CD14-positive monocyte (primary cell): ENCODE data around the gene PLBD1. TPM values are rescaled to one million over a fixed set of nuclear protein-coding genes. Genes with fewer than 3 reads are reported as not detected.
A peak's percentile ranks its signal among the peaks of the same experiment; 100 is the strongest.

ENCODE experiments used
- DNase-seq, 3 donors: peaks; one replicate each; pipeline ENCODE4 v3.0.0-alpha.2; 2011 to 2022
- H2AFZ ChIP-seq: 2 replicates; pipeline ENCODE4 v1.6.0; 2012; ENCODE audit warnings: mild to moderate bottlenecking, low read depth, low read length, inconsistent platforms; ENCODE audit not compliant: insufficient read depth, poor library complexity, severe bottlenecking
- H3K27ac ChIP-seq, 2 donors: 1 replicate in 1 of 2; 2 replicates in 1 of 2; pipeline ENCODE4 v1.5.1; 2012 to 2013; ENCODE audit warnings: low read length in 2 of 2, control low read depth in 1 of 2, inconsistent platforms in 1 of 2, low read depth in 1 of 2, mild to moderate bottlenecking in 1 of 2
- H3K27me3 ChIP-seq, 2 donors: one replicate each; pipeline versions ENCODE4 v1.6.0 to v1.6.1; 2011 to 2013; ENCODE audit warnings: low read length in 2 of 2; ENCODE audit not compliant: control insufficient read depth in 2 of 2, insufficient read depth in 2 of 2
- H3K36me3 ChIP-seq, 2 donors: replicated peaks in 1 of 2; 1 replicate in 1 of 2; 2 replicates in 1 of 2; pipeline versions ENCODE4 v1.5.1 to v1.6.1; 2012 to 2013; ENCODE audit warnings: low read length in 2 of 2, control low read depth in 1 of 2, inconsistent platforms in 1 of 2, mild to moderate bottlenecking in 1 of 2; ENCODE audit not compliant: insufficient read depth in 2 of 2, control insufficient read depth in 1 of 2
- H3K4me1 ChIP-seq, 2 donors: 1 replicate in 1 of 2; 2 replicates in 1 of 2; pipeline versions ENCODE4 v1.5.1 to v1.6.1; 2012 to 2013; ENCODE audit warnings: low read length in 2 of 2, control low read depth in 1 of 2, inconsistent platforms in 1 of 2, mild to moderate bottlenecking in 1 of 2, moderate library complexity in 1 of 2; ENCODE audit not compliant: insufficient read depth in 2 of 2, control insufficient read depth in 1 of 2
- H3K4me2 ChIP-seq: replicated peaks from 2 replicates; pipeline ENCODE3; 2012; ENCODE audit warnings: low read length, moderate library complexity, mild to moderate bottlenecking; ENCODE audit not compliant: poor library complexity, severe bottlenecking; ENCODE audit errors: extremely low read depth
- H3K4me3 ChIP-seq, 3 experiments: fragments of 200-600 bp in 1 of 3; sonication (generic) in 1 of 3; replicated peaks in 1 of 3; 1 replicate in 2 of 3; 2 replicates in 1 of 3; pipeline ENCODE4 v1.5.1; 2011 to 2013; ENCODE audit warnings: low read length in 3 of 3, mild to moderate bottlenecking in 3 of 3, control low read depth in 2 of 3, low read depth in 2 of 3, inconsistent platforms in 1 of 3, moderate library complexity in 1 of 3
- H3K79me2 ChIP-seq: 2 replicates; pipeline ENCODE4 v1.6.0; 2012; ENCODE audit warnings: mild to moderate bottlenecking, control low read depth, inconsistent platforms, low read length, moderate library complexity; ENCODE audit not compliant: insufficient read depth
- H3K9ac ChIP-seq: 2 replicates; pipeline ENCODE4 v1.6.0; 2017; ENCODE audit warnings: low read length, mild to moderate bottlenecking; ENCODE audit not compliant: insufficient read depth, poor library complexity, severe bottlenecking
- H3K9me3 ChIP-seq, 2 donors: replicated peaks in 1 of 2; 1 replicate in 1 of 2; 2 replicates in 1 of 2; pipeline versions ENCODE4 v1.5.1 to v1.6.1; 2012 to 2013; ENCODE audit warnings: low read length in 2 of 2, control low read depth in 1 of 2; ENCODE audit not compliant: control insufficient read depth in 1 of 2, insufficient read depth in 1 of 2
- H4K20me1 ChIP-seq: 2 replicates; pipeline ENCODE4 v1.6.0; 2012; ENCODE audit warnings: mild to moderate bottlenecking, low read length, control low read depth, moderate library complexity; ENCODE audit not compliant: insufficient read depth
- H3K27ac Mint-ChIP-seq, 7 donors: one replicate each; pipeline ENCODE4 v1.8.0; 2020; ENCODE audit warnings: mild to moderate bottlenecking in 7 of 7, mixed read lengths in 7 of 7, moderate library complexity in 6 of 7, inconsistent platforms in 2 of 7
- H3K27me3 Mint-ChIP-seq, 3 donors: one replicate each; pipeline ENCODE4 v1.8.0; 2021 to 2022; ENCODE audit warnings: low read depth in 3 of 3, mild to moderate bottlenecking in 3 of 3, mixed read lengths in 3 of 3, moderate library complexity in 3 of 3, inconsistent platforms in 1 of 3
- H3K36me3 Mint-ChIP-seq, 2 donors: one replicate each; pipeline ENCODE4 v1.8.0; 2020; ENCODE audit warnings: mixed read lengths in 2 of 2, inconsistent platforms in 1 of 2, mild to moderate bottlenecking in 1 of 2
- H3K4me1 Mint-ChIP-seq: one replicate; pipeline ENCODE4 v1.8.0; 2020; ENCODE audit warnings: mild to moderate bottlenecking, mixed read lengths
- H3K4me3 Mint-ChIP-seq, 2 donors: one replicate each; pipeline ENCODE4 v1.8.0; 2020; ENCODE audit warnings: mild to moderate bottlenecking in 2 of 2, mixed read lengths in 2 of 2, moderate library complexity in 1 of 2
- H3K9me3 Mint-ChIP-seq, 7 donors: one replicate each; pipeline ENCODE4 v1.8.0; 2020 to 2022; ENCODE audit warnings: mixed read lengths in 7 of 7, mild to moderate bottlenecking in 6 of 7, moderate library complexity in 6 of 7, inconsistent platforms in 2 of 7
- WGBS: methylation state at CpG from one replicate; pipeline ENCODE4 v1.1.5; 2013; ENCODE audit warnings: missing lambda C conversion rate; ENCODE audit not compliant: insufficient coverage; 5-methylcytosine and 5-hydroxymethylcytosine counted together
- intact Hi-C, 2 donors: fragments of 100-400 bp; cut with micrococcal nuclease; formaldehyde crosslinking; loops; one replicate each; pipeline versions ENCODE4 v1.15.0 to v1.15.1; 2023
- polyA plus RNA-seq, 3 donors: library from polyadenylated mRNA; depleted of rRNA in 1 of 3; unstranded in 2 of 3; stranded (reverse) in 1 of 3; fragments of 300-500 nt in 2 of 3; fragments of >200 nt in 1 of 3; fragmentation: Illumina TruSeq in 2 of 3; gene quantifications; 1 replicate in 2 of 3; 2 replicates in 1 of 3; pipeline ENCODE4 v1.2.3, GENCODE V29; 2012 to 2021
- TF ChIP-seq, protein P1 (sequence below): fragments of 200-600 bp; IDR thresholded peaks from one replicate; pipeline ENCODE4 v1.8.0; 2022; ENCODE audit warnings: antibody characterized with exemption, mild to moderate bottlenecking

The PLBD1 gene
- polyA plus RNA-seq, 3 donors, result 317 to 876 (median 543) TPM

DNA sequence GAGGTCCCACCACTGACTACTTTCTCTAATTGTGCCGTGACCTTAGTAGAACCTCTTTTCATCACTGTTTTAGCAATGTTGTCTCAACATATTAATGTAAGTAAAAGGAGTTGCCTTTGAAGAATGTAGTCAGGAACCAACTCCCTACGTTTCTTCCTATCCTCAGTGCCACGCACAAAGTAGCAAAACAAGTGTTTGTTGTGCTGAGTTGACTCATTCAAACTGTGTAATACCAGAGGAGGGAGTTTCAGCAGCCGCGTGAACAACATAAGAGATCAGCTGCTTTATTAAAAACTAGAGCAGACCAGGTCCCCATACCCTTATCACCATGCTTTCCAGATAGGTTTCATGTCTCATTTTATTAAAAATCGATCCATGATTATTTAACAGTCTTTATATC, 19.1 kb downstream of the PLBD1 start:
- Histone ChIP-seq H3K4me1 (peaks cover 8 to 10% of the 10 kb centered on the region in 2 donors), H3K79me2 (peaks cover 95% of the 10 kb centered on the region), H3K9ac (no peak overlapping the region), H4K20me1 (peaks cover 80% of the 10 kb centered on the region), H3K9me3 (no peaks in the 10 kb centered on the region), H3K4me2 (no peak overlapping the region), H3K4me3 (no peak overlapping the region), H3K27me3 (no peaks in the 10 kb centered on the region), H3K27ac (peak overlapping the region in 1 of 2 donors; percentile 25), H2AFZ (no peak overlapping the region), H3K36me3 (peaks cover 59 to 94% of the 10 kb centered on the region in 2 donors)
- peaks cover 0 to 2% (median 2%) of the 10 kb centered on the region in 3 donors for H3K27me3 Mint-ChIP-seq
- H3K4me3 Mint-ChIP-seq, result no peak overlapping the region
- peaks cover 4% of the 10 kb centered on the region for H3K4me1 Mint-ChIP-seq
- DNase-seq, result no peak
- intact Hi-C loops, result no loop called here
- no peak overlapping the region for H3K27ac Mint-ChIP-seq
- TF ChIP-seq, protein P1, sequence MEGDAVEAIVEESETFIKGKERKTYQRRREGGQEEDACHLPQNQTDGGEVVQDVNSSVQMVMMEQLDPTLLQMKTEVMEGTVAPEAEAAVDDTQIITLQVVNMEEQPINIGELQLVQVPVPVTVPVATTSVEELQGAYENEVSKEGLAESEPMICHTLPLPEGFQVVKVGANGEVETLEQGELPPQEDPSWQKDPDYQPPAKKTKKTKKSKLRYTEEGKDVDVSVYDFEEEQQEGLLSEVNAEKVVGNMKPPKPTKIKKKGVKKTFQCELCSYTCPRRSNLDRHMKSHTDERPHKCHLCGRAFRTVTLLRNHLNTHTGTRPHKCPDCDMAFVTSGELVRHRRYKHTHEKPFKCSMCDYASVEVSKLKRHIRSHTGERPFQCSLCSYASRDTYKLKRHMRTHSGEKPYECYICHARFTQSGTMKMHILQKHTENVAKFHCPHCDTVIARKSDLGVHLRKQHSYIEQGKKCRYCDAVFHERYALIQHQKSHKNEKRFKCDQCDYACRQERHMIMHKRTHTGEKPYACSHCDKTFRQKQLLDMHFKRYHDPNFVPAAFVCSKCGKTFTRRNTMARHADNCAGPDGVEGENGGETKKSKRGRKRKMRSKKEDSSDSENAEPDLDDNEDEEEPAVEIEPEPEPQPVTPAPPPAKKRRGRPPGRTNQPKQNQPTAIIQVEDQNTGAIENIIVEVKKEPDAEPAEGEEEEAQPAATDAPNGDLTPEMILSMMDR, result no peak
- no CpG with 5 or more reads among the region's 6 CpGs for WGBS
- peaks cover 0 to 2% (median 0%) of the 10 kb centered on the region in 7 donors for H3K9me3 Mint-ChIP-seq
- H3K36me3 Mint-ChIP-seq, result peaks cover 63 to 69% of the 10 kb centered on the region in 2 donors

- H3K27ac ChIP-seq, result no peak overlapping the region
- Mint-ChIP-seq H3K27ac (peak overlapping the region in 1 of 7 donors; percentile 23), H3K4me1 (peaks cover 4% of the 10 kb centered on the region), H3K27me3 (peaks cover 2% of the 10 kb centered on the region in 3 donors), H3K36me3 (peaks cover 58 to 79% of the 10 kb centered on the region in 2 donors), H3K9me3 (peaks cover 0 to 2% (median 0%) of the 10 kb centered on the region in 7 donors), H3K4me3 (no peak overlapping the region)
- no peak overlapping the region for H3K9ac ChIP-seq
- H3K4me2 ChIP-seq, result no peak overlapping the region
- H3K36me3 ChIP-seq, result peaks cover 52 to 86% of the 10 kb centered on the region in 2 donors
- H3K4me1 ChIP-seq, result no peaks in the 10 kb centered on the region
- no peak for DNase-seq
- no peak overlapping the region for H3K4me3 ChIP-seq
- intact Hi-C loops, result no loop called here
- H3K79me2 ChIP-seq, result peaks cover 84% of the 10 kb centered on the region
- peaks cover 73% of the 10 kb centered on the region for H4K20me1 ChIP-seq
- WGBS, result 100% methylated on average over 1 of the region's 4 CpGs
- H3K9me3 ChIP-seq, result no peaks in the 10 kb centered on the region
- TF ChIP-seq, protein P1, result no peak
- H3K27me3 ChIP-seq, result no peaks in the 10 kb centered on the region
- H2AFZ ChIP-seq, result no peak overlapping the region
Observed at GRCh38 chr12:14547571-14547970, 20.1 kb downstream of the PLBD1 start.
